HG03135 (cell line): ENCODE data around the gene CORO6.
"Not testable (repeated sequence)": the region's sequence is repeated elsewhere in the genome, so short reads cannot be mapped to it uniquely, and the experiment has no call there.

Experiments used
- ATAC-seq: cut with Tn5 transposase; IDR thresholded peaks from one replicate; pipeline ENCODE4 v1.9.1; 2021; ENCODE audit warnings: mild to moderate bottlenecking, moderate library complexity; ENCODE audit not compliant: unreplicated experiment

Gene CORO6

GRCh38 chr17:29622337-29623282 is at the start of gene CORO6:
Gene CORO6, minus strand, starts transcription at chr17:29622912. Its CDS starts 1,491 bp downstream, at chr17:29621421.
- peak; percentile 53 for ATAC-seq

- ATAC-seq: no peak
Measured at GRCh38 chr17:29671661-29672060, 48.9 kb upstream of the CORO6 start.

GRCh38 chr17:29669266-29669665 is 46.6 kb upstream of the CORO6 start:
- no peak for ATAC-seq

GRCh38 chr17:29667969-29668368 is 45.3 kb upstream of the CORO6 start:
- ATAC-seq: no peak

- ATAC-seq: no peak
Measured at GRCh38 chr17:29665481-29665810, 42.7 kb upstream of the CORO6 start.

- no peak for ATAC-seq
Measured at GRCh38 chr17:29664743-29665480, 42.2 kb upstream of the CORO6 start.

- ATAC-seq: no peak
Measured at GRCh38 chr17:29663155-29663554, 40.4 kb upstream of the CORO6 start.

GRCh38 chr17:29661213-29661612 is 38.5 kb upstream of the CORO6 start:
- ATAC-seq: no peak

GRCh38 chr17:29659155-29659554 is 36.4 kb upstream of the CORO6 start:
- ATAC-seq: no peak

- no peak for ATAC-seq
Measured at GRCh38 chr17:29655323-29655722, 32.6 kb upstream of the CORO6 start.

GRCh38 chr17:29653995-29654714 is 31.4 kb upstream of the CORO6 start:
- no peak for ATAC-seq

- ATAC-seq: no peak
Measured at GRCh38 chr17:29652976-29653375, 30.3 kb upstream of the CORO6 start.

- ATAC-seq: not testable (repeated sequence)
Measured at GRCh38 chr17:29651913-29652312, 29.2 kb upstream of the CORO6 start.

- no peak for ATAC-seq
Measured at GRCh38 chr17:29650396-29650795, 27.7 kb upstream of the CORO6 start.

- no peak for ATAC-seq
Measured at GRCh38 chr17:29649359-29649758, 26.6 kb upstream of the CORO6 start.

GRCh38 chr17:29648005-29648404 is 25.3 kb upstream of the CORO6 start:
- no peak for ATAC-seq

GRCh38 chr17:29645515-29646051 is 22.9 kb upstream of the CORO6 start:
- ATAC-seq: no peak

- no peak for ATAC-seq
Measured at GRCh38 chr17:29643817-29644160, 21.1 kb upstream of the CORO6 start.

GRCh38 chr17:29642171-29642611 is 19.5 kb upstream of the CORO6 start:
- no peak for ATAC-seq

- ATAC-seq: no peak
Measured at GRCh38 chr17:29640981-29641642, 18.4 kb upstream of the CORO6 start.

- no peak for ATAC-seq
Measured at GRCh38 chr17:29640413-29640812, 17.7 kb upstream of the CORO6 start.
